HL-60 (cell line): ENCODE measurements around the gene CLCN3.

Experiments
- CTCF ChIP-seq: IDR thresholded peaks from one replicate; pipeline ENCODE4 v1.5.1; 2011; ENCODE audit warnings: low read length, control low read depth, inconsistent platforms; ENCODE audit not compliant: insufficient read depth
- GABPA ChIP-seq: IDR thresholded peaks from 2 replicates; pipeline ENCODE4 v1.6.1; 2012; ENCODE audit warnings: low read depth
- POLR2AphosphoS5 ChIP-seq: IDR thresholded peaks from 2 replicates; pipeline ENCODE4 v1.6.1; 2012; ENCODE audit warnings: low read depth

DNA sequence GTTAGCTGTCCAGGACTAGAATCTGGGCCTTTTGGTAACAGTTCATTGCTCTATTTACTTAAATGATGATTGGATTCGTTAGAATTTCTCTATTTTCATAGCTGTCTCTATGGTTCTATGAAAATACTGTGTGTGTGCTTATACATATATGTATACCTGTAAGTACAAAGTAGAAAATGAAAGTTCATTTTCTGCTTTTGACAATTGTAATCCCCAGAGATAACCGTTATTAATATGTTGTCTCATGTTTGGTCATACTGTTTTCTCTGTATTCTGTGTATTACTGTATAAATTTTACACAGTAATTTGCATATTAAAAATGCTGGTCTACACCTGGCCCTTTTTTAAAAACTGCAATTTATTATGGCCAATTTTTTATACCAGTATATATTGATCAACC, 55.4 kb downstream of the CLCN3 start:
- TF ChIP-seq CTCF = no peak
- no peak for TF ChIP-seq GABPA
- no peak for TF ChIP-seq POLR2AphosphoS5
